HG02973 (cell line): ENCODE results near the gene SLC41A2.

ENCODE experiments used
- ATAC-seq: cut with Tn5 transposase; IDR thresholded peaks from one replicate; pipeline ENCODE4 v1.9.1; 2021; ENCODE audit warnings: moderate library complexity; ENCODE audit not compliant: unreplicated experiment

SLC41A2 gene

DNA sequence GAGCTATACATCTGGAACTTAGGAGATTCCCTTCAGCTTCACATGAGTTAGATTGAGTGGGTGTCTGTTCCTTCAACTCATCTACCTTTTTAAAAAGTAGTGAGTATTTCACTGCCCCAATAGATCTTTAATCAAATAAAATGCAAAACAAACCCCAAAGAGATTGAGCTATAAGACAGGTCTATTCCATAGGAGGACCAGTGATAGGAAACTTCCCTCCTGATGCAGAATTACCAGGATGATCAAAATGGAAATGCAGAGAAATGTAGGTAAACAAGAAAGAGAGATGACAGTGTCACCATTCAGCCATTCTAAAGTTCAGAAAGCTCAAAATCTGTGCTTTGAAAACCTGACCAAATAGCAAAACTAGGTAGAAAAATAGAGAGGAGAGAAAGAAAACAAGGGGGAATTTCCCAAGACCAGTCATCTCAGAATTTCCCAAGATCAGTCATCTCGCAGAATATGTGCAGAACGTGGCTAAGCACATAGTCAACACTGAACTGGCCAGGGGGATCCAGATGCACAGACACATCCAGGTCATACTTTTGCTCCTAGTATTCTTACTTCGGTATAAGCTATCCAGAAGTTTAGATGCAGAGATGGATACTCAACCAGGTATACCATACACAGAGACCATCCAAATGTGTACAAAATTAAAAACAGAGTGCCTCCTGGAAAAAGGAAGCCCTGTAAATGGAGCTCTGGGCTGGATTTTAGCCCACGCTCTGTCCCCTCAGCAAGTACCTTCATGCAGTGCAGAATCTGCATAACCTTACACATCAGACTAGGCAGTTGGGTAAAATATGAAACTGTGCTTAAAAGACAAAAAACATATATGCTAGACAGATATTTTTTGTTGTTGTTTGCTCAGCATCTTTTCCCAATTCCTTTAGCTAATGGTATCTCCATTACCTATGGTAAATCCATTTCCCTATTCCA is 27.4 kb downstream of the SLC41A2 start:
- ATAC-seq = peak; percentile 90

DNA sequence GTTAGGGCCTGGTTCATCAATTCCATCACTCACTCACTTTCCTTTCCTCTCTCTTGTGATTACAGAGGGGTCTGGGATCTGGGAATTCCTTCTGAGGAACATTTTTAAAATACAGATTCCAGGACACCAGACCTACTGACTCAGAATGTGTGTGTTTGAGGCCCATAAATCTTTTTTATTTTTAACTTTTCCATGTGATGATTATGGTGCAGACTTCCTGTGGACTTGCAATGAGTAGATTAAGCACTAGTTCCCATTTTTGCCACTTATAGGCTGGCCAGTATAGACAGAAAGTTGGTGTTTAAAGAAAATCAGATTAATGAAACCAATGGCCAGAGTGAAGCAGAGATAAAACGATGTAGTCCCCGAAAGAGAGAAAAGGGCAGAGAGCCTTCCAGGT is 28.1 kb downstream of the SLC41A2 start:
- ATAC-seq = no peak

DNA sequence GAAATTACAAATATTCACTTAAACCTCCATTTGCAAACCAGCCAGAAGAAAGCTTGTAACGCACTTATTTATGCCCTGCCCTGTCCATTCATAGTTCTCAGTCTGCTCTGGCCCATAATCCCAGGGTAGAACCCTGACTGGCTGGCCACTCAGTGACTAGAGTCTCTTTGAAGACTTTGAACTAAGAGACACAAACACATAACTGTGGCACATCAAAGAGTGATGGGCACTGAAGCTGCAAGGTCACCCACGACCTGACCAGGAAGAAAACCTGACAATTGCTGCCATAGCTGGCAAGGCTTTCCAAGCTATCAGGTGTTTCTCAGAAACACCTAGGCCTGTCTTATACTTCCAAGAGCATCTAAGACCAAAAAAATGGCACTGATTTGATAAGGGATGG is 28.7 kb downstream of the SLC41A2 start:
- ATAC-seq = no peak

DNA sequence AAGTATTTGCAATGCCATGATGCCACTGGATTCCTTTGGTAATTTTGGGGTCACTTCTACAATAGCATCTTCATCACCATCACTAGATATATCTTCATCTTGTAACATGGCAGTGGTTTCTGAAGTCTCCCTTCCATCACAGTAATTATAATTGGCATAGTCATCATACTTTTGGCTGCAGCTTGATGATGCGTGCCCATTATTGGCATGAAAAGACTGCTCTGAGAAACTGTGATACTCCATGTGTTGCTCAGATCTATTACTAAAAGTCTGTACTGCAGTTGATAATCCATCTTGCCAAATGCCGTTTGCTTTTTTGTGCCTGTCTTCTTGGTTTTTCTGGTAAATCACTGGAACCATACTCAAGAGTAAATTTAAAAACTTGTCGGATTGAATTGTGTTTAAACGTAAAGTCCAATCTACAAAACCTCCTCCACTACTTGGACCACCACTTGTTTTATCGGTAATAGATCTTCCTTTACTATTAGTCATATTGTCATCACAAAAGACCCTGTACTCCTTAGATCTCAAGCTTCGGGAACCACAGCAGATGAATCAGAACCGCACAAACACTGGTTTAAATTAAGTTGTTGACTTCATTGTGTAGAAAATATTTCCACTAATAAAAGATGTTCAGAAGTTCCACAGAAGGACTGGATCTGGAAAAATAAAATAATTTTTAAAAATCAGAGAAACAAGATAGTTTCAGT is 29.9 kb downstream of the SLC41A2 start:
- ATAC-seq = no peak

DNA sequence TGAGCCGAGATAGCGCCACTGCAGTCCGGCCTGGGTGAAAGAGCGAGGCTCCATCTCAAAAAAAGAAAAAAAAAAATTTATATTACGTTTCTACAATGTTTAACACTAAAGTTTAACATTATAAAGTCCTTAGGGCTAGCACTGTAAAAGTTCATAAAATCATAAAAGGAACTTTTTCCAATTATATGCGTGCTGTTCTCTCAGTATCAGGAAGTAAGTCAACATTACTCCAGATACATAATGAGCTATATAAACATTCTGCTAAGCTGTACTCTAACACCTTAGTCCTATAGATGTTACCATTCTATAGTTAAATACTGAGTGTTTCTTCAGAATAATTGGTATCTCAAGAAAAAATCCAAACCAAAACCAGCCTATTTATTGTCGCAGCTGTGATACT is 32.6 kb downstream of the SLC41A2 start:
- ATAC-seq = no peak

DNA sequence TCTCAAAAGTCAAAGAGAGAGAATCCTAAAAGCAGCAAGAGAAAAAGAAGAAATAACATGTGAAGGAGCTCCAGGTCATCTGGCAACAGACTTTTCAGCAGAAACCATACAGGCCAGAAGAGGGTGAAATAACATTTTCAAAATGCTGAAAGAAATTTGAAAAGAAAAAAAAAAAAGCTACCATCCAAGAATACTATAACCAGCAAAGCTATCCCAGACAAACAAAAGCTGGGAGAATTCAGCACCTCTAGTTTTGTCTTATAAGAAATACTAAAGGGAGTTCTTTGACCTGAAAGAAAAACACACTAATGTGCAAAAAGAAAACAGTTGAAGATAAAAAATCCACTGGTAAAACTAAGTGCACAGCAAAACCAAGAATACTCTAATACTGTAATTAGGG is 36.8 kb downstream of the SLC41A2 start:
- ATAC-seq = no peak

DNA sequence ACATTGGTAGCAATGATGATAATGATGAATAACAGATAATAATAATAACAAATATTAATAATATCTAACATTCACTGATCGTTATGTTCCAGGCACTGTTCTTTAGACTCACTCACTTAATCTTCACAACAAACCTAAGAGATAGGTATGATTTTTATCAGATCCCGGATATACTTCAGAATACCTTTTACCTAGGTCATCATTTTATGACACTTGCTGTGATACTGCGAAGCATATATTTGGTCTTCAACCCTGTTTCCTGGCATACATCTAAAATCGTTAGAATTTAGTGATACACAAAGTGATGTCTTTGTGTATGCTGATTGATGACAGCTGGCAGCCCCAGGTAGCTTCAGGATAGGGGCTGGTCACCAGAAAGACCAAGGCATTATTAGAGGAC is 46.1 kb downstream of the SLC41A2 start:
- no peak for ATAC-seq

DNA sequence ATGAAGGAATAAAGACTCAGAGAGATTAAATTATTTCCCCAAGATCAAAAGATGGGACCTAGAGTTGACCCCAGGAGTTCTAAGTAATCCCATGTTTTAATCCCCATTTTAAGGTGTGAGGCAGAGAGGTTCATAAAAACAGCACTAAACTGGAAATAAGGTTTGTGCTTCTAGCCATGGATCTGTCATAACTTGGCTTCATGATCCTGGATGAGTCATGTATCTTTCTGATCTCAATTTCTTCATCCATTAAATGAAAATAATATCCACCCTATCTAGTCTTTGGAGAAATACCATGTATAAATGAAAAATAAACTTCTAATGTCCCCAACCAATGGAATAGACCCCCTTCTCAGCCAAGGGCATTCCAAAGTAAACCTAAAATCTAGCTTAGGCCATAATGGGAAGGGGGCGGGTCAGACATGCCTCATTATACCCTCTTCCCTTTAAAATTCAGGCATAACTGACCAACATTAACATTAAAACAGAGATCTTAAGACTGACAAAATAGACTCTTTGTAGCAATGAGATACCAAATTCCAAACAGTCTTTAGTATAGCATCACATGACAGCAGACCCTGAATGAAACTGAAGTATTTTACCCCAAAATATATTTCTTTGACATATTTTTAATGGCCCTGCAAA is 47.8 kb downstream of the SLC41A2 start:
- no peak for ATAC-seq

DNA sequence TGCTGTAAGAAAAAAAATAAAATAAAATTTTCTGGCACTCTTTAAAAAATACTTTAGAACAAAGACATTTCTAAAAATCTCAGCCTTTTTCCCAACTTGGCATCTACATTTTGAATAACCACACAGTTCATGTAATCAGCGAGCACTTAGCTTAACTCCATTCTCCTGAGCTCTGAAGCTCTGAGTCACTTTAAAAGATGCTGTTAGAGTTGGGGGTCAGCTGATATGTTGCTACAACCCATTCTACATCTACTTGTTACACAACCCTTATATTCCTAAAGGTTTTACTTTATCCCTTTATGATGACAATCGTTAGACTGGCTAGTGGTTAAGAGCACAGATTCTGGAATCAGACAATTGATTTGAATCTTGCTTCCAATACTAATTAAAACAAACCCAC is 48.3 kb downstream of the SLC41A2 start:
- ATAC-seq = no peak
